Duodenal mucosa (tissue), 2 donors: ENCODE results near the gene FAM240A.
"Not testable (repeated sequence)": the region's sequence is repeated elsewhere in the genome, so short reads cannot be mapped to it uniquely, and the experiment has no call there.

Experiments
- H3K27ac ChIP-seq: one replicate; pipeline ENCODE4 v1.7.0; 2013; ENCODE audit warnings: low read depth, low read length
- H3K27me3 ChIP-seq, 2 donors: one replicate each; pipeline ENCODE4 v1.7.0; 2013; ENCODE audit warnings: low read length in 2 of 2, control low read depth in 1 of 2; ENCODE audit not compliant: insufficient read depth in 2 of 2, control insufficient read depth in 1 of 2
- H3K36me3 ChIP-seq, 2 donors: one replicate each; pipeline ENCODE4 v1.7.0; 2013; ENCODE audit warnings: low read length in 2 of 2, control low read depth in 1 of 2; ENCODE audit not compliant: insufficient read depth in 2 of 2, control insufficient read depth in 1 of 2
- H3K4me1 ChIP-seq, 2 donors: one replicate each; pipeline ENCODE4 v1.7.0; 2013; ENCODE audit warnings: low read length in 2 of 2, control low read depth in 1 of 2; ENCODE audit not compliant: insufficient read depth in 2 of 2, control insufficient read depth in 1 of 2
- H3K4me3 ChIP-seq, 2 donors: one replicate each; pipeline ENCODE4 v1.7.0; 2013; ENCODE audit warnings: low read length in 2 of 2, low read depth in 1 of 2
- H3K9ac ChIP-seq, 2 donors: one replicate each; pipeline ENCODE4 v1.7.0; 2013; ENCODE audit warnings: low read length in 2 of 2, low read depth in 1 of 2
- H3K9me3 ChIP-seq, 2 donors: one replicate each; pipeline ENCODE4 v1.7.0; 2013; ENCODE audit warnings: low read length in 2 of 2, control low read depth in 1 of 2; ENCODE audit not compliant: control insufficient read depth in 1 of 2

FAM240A gene

GRCh38 chr3:46586738-46587246 lies 25.5 kb upstream of the FAM240A start:
- Histone ChIP-seq H3K9ac (no peak overlapping the region), H3K36me3 (no peaks in the 10 kb centered on the region), H3K4me3 (peak overlapping the region in 1 of 2 donors; percentile 36), H3K9me3 (no peaks in the 10 kb centered on the region), H3K27ac (no peak overlapping the region), H3K27me3 (no peaks in the 10 kb centered on the region), H3K4me1 (peaks cover 19% of the 10 kb centered on the region in 2 donors)

GRCh38 chr3:46587268-46587667 lies 25.1 kb upstream of the FAM240A start:
- H3K9ac ChIP-seq, H3K9me3 ChIP-seq, H3K36me3 ChIP-seq, H3K27ac ChIP-seq, H3K4me3 ChIP-seq, H3K27me3 ChIP-seq: not testable (repeated sequence)
- peaks cover 19% of the 10 kb centered on the region in 2 donors for H3K4me1 ChIP-seq

- no peaks in the 10 kb centered on the region for H3K27me3 ChIP-seq
- H3K9ac ChIP-seq = no peak overlapping the region
- no peak overlapping the region for H3K27ac ChIP-seq
- H3K4me1 ChIP-seq = no peaks in the 10 kb centered on the region
- no peak overlapping the region for H3K4me3 ChIP-seq
- no peaks in the 10 kb centered on the region for H3K9me3 ChIP-seq
- no peaks in the 10 kb centered on the region for H3K36me3 ChIP-seq
These were observed 19.0 kb upstream of the FAM240A start for GRCh38 chr3:46593274-46593862.

GRCh38 chr3:46593979-46594378 lies 18.3 kb upstream of the FAM240A start:
- no peaks in the 10 kb centered on the region for H3K36me3 ChIP-seq
- no peak overlapping the region for H3K9ac ChIP-seq
- no peaks in the 10 kb centered on the region for H3K9me3 ChIP-seq
- H3K27ac ChIP-seq = no peak overlapping the region
- no peaks in the 10 kb centered on the region for H3K4me1 ChIP-seq
- H3K4me3 ChIP-seq = no peak overlapping the region
- H3K27me3 ChIP-seq = no peaks in the 10 kb centered on the region

- Histone ChIP-seq H3K4me3 (no peak overlapping the region), H3K27me3 (no peaks in the 10 kb centered on the region), H3K27ac (no peak overlapping the region), H3K36me3 (no peaks in the 10 kb centered on the region), H3K9ac (no peak overlapping the region), H3K9me3 (no peaks in the 10 kb centered on the region), H3K4me1 (no peaks in the 10 kb centered on the region)
These were observed 17.6 kb upstream of the FAM240A start for GRCh38 chr3:46594723-46595122.

DNA sequence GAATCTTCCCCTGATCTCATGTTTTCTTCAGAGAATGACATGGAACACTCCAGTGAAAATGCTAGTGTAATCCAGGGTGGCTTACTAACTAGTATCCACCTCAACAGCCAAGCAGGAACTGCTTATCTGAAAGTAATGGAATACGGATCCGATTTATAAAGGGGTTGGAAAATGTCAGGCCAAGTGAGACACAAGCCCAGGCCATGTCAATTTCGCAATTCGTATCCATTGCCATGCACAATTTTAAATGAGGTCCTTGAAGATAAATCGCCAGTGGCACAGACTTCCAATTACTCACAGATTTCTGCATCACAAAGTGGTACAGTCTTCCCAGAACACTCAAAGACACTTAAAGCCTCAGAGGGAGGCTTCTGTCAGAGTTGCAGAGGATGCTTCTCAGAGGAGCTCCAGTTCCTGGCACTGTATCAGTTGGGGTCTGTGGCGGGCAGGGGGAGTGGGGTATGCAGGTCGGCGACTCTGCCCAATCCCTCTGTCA lies 16.5 kb upstream of the FAM240A start:
- Histone ChIP-seq H3K27ac (no peak overlapping the region), H3K27me3 (no peaks in the 10 kb centered on the region), H3K9me3 (no peaks in the 10 kb centered on the region), H3K4me3 (no peak overlapping the region), H3K36me3 (no peaks in the 10 kb centered on the region), H3K4me1 (no peaks in the 10 kb centered on the region), H3K9ac (no peak overlapping the region)

- Histone ChIP-seq H3K27ac (no peak overlapping the region), H3K4me1 (no peaks in the 10 kb centered on the region), H3K36me3 (no peaks in the 10 kb centered on the region), H3K9me3 (no peaks in the 10 kb centered on the region), H3K27me3 (no peaks in the 10 kb centered on the region), H3K9ac (no peak overlapping the region), H3K4me3 (no peak overlapping the region)
These were observed 12.7 kb upstream of the FAM240A start for GRCh38 chr3:46599590-46599989.

DNA sequence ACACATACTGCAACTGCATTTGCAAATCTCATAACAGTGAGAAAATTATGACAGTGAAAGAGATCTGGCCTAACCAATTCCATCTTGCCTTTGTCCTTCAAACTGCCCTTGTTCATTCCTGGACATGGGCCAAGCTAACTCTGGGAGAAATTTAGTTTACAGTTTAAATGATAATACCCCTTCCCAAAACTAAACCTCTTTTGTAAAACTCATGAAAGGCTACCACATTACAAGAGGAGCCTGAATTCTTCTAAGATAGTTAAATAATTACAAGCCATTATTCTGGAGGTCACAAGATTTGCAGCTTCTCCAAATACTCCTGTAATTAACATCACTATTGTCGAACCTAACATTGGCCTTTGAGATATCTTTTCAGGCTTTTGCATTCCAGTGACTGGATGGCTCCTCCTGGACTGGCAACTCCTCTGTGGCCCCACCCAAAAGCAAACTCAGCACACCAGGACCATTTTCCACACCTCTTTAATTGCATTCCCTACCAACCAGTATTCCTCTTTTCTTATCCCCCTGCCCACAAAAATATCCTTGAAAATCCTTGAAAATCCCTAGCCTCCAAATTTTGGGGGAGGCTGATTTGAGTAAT lies 8.8 kb upstream of the FAM240A start:
- H3K36me3 ChIP-seq = no peaks in the 10 kb centered on the region
- no peaks in the 10 kb centered on the region for H3K4me1 ChIP-seq
- no peaks in the 10 kb centered on the region for H3K27me3 ChIP-seq

DNA sequence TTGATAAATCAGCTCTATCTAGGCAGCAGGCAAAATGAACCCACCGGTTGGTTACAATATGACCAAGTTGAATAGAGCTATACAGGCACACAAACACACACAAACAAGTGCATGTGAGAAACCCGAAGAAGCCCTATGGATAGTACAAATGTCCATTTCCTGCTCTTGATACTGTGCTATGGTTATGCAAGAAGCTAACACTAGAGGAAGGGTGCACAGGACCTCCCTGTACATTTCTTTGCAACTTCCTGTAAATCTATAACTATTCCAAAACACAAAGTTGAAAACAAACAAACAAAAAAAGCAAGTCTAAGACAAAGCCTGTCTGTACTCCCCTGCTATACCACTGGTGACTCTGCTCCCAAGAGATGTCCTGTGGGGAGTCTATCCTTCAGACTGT lies 8.2 kb upstream of the FAM240A start:
- Histone ChIP-seq H3K9ac (no peak overlapping the region), H3K9me3 (no peaks in the 10 kb centered on the region), H3K4me3 (no peak overlapping the region), H3K27ac (no peak overlapping the region), H3K4me1 (no peaks in the 10 kb centered on the region), H3K27me3 (no peaks in the 10 kb centered on the region), H3K36me3 (no peaks in the 10 kb centered on the region)

More for the DNA sequence above, 8.8 kb upstream of the FAM240A start:
- Histone ChIP-seq H3K4me3 (no peak overlapping the region), H3K9ac (no peak overlapping the region), H3K27ac (no peak overlapping the region), H3K9me3 (no peaks in the 10 kb centered on the region)

GRCh38 chr3:46607603-46608028 lies 4.7 kb upstream of the FAM240A start:
- Histone ChIP-seq H3K27ac (no peak overlapping the region), H3K4me1 (no peaks in the 10 kb centered on the region)

More at GRCh38 chr3:46607603-46608028, 4.7 kb upstream of the FAM240A start:
- H3K27me3 ChIP-seq = no peaks in the 10 kb centered on the region
- H3K9me3 ChIP-seq = no peaks in the 10 kb centered on the region
- no peaks in the 10 kb centered on the region for H3K36me3 ChIP-seq
- H3K9ac ChIP-seq = no peak overlapping the region
- no peak overlapping the region for H3K4me3 ChIP-seq
